ENCODE measurements around the gene RAPGEF3. TPM values are rescaled to one million over a fixed set of nuclear protein-coding genes. Genes with fewer than 3 reads are reported as not detected.

RAPGEF3 gene
- total RNA-seq, 4 donors from 2014 or later: 17.0 to 27.0 (median 22.3) TPM

GRCh38 chr12:47704719-47705118 is 54.0 kb downstream of the RAPGEF3 start:
- Histone ChIP-seq H3K9me3 (no peaks in the 10 kb centered on the region), H3K36me3 (peaks cover 0 to 14% of the 10 kb centered on the region in 2 donors), H3K27ac (peak overlapping the region in 1 of 4 donors; percentile 90), H3K27me3 (no peaks in the 10 kb centered on the region), H3K4me1 (peaks cover 9 to 18% of the 10 kb centered on the region in 2 donors), H3K4me3 (peak overlapping the region in 3 of 4 donors; percentile 72 to 84 (median 83))
- DNase-seq (no peak), ATAC-seq (no peak)
- intact Hi-C loops (cut with DNase I; ENCODE audit: low total_unique reads): loop anchor here (5.0 to 10.0 kb wide), 2 partner anchors 403 to 670 kb away; partner anchors contain the start of gene SENP1
- no peak for TF ChIP-seq POLR2A (IDR thresholded peaks at IDR 0.05)
- no peak for TF ChIP-seq CTCF (IDR thresholded peaks at IDR 0.05 in 4 of 5, conservative IDR thresholded peaks at IDR 0.05 in 1 of 5)
- in situ Hi-C loops (cut with MboI; ENCODE audit: low sequenced_read_pairs in 4 of 4): no loop called here

- no peaks in the 10 kb centered on the region for H3K9me3 ChIP-seq
- TF ChIP-seq CTCF (IDR thresholded peaks at IDR 0.05 in 4 of 5, conservative IDR thresholded peaks at IDR 0.05 in 1 of 5): no peak
- TF ChIP-seq POLR2A (IDR thresholded peaks at IDR 0.05): no peak
- H3K4me3 ChIP-seq: no peak overlapping the region
- H3K27ac ChIP-seq: no peak overlapping the region
- H3K27me3 ChIP-seq: no peaks in the 10 kb centered on the region
- peaks cover 0 to 7% of the 10 kb centered on the region in 2 donors for H3K4me1 ChIP-seq
- peaks cover 0 to 14% of the 10 kb centered on the region in 2 donors for H3K36me3 ChIP-seq
- ATAC-seq (no peak), DNase-seq (no peak)
- intact Hi-C loops (cut with DNase I; ENCODE audit: low total_unique reads): loop anchor here (10.0 kb wide), 1 partner anchor 665 kb away; no protein-coding TSS in a partner anchor
- in situ Hi-C loops (cut with MboI; ENCODE audit: low sequenced_read_pairs in 4 of 4): no loop called here
Measured at GRCh38 chr12:47700263-47700662, 58.4 kb downstream of the RAPGEF3 start.

- Histone ChIP-seq H3K36me3 (peaks cover 0 to 14% of the 10 kb centered on the region in 2 donors), H3K27ac (no peak overlapping the region), H3K9me3 (no peaks in the 10 kb centered on the region), H3K4me3 (no peak overlapping the region), H3K27me3 (no peaks in the 10 kb centered on the region), H3K4me1 (no peaks in the 10 kb centered on the region)
- no peak for DNase-seq
- intact Hi-C loops (cut with DNase I; ENCODE audit: low total_unique reads) (no loop called here), in situ Hi-C loops (cut with MboI; ENCODE audit: low sequenced_read_pairs in 4 of 4) (no loop called here)
- no peak for TF ChIP-seq CTCF (IDR thresholded peaks at IDR 0.05 in 4 of 5, conservative IDR thresholded peaks at IDR 0.05 in 1 of 5)
- TF ChIP-seq POLR2A (IDR thresholded peaks at IDR 0.05): no peak
- ATAC-seq: no peak
Measured at GRCh38 chr12:47698631-47699030, 60.0 kb downstream of the RAPGEF3 start.

GRCh38 chr12:47698055-47698454 is 60.6 kb downstream of the RAPGEF3 start:
- H3K27ac ChIP-seq: no peak overlapping the region
- no peak for TF ChIP-seq CTCF (IDR thresholded peaks at IDR 0.05 in 4 of 5, conservative IDR thresholded peaks at IDR 0.05 in 1 of 5)
- no peak for TF ChIP-seq POLR2A (IDR thresholded peaks at IDR 0.05)
- in situ Hi-C loops (cut with MboI; ENCODE audit: low sequenced_read_pairs in 4 of 4): no loop called here

GRCh38 chr12:47689215-47689614 is 69.5 kb downstream of the RAPGEF3 start:
- no peak overlapping the region for H3K27ac ChIP-seq
- DNase-seq (no peak), ATAC-seq (no peak)
- H3K4me3 ChIP-seq: no peak overlapping the region
- TF ChIP-seq CTCF (IDR thresholded peaks at IDR 0.05 in 4 of 5, conservative IDR thresholded peaks at IDR 0.05 in 1 of 5) (no peak), POLR2A (IDR thresholded peaks at IDR 0.05) (no peak)
- H3K36me3 ChIP-seq: no peaks in the 10 kb centered on the region
- H3K9me3 ChIP-seq: no peaks in the 10 kb centered on the region
- intact Hi-C loops (cut with DNase I; ENCODE audit: low total_unique reads): no loop called here
- H3K27me3 ChIP-seq: no peaks in the 10 kb centered on the region
- in situ Hi-C loops (cut with MboI; ENCODE audit: low sequenced_read_pairs in 4 of 4): no loop called here
- no peaks in the 10 kb centered on the region for H3K4me1 ChIP-seq

More at GRCh38 chr12:47698055-47698454, 60.6 kb downstream of the RAPGEF3 start:
- intact Hi-C loops (cut with DNase I; ENCODE audit: low total_unique reads): no loop called here
- ATAC-seq (no peak), DNase-seq (no peak)
- H3K4me3 ChIP-seq: no peak overlapping the region
- no peaks in the 10 kb centered on the region for H3K9me3 ChIP-seq
- H3K36me3 ChIP-seq: peaks cover 0 to 14% of the 10 kb centered on the region in 2 donors
- H3K4me1 ChIP-seq: no peaks in the 10 kb centered on the region
- H3K27me3 ChIP-seq: no peaks in the 10 kb centered on the region
